ENCODE measurements around the gene RALB.

The RALB gene

DNA sequence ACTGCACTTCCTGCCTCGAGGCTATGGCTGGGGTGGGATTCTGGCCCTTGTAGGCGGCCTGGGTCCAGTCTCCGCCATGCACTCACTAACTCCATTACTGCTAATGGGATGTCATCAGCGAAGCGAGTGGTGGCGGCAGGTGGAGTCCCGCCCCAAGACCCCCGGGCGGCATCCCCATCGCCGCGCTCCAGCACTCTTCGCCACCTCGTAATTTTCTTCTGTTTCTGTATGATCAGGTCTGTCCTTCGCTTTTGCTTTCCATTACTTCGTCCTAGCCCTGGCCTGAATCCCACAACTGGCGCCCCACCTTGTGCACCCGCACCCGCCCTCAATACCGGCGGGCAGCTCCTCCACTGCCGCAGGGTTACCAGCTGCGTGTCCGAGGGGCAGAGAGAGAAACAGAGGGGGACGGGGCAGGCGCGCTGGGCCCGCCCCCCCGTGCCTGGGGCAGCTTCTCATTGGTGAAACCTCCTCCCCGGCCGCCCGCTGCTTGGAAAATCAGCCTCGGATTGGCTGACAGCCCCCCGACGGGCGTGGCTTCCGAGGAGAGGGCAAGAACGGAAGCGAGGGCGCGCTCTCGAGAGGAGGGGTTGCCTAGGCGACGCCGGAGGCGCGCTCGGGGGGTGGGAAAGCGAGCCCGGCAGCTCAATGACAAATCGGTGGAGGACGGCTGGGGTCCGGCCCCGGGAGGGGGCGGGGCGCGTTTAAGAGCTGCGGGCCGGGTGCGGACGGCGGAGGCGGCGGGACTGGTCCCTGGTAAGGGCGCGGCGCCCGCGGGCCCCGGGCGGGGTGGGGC lies at the start of gene RALB:
Gene RALB (plus strand): TSS at position 628 of the 796 bp plus-strand sequence. CDS start 25,813 bp downstream, outside the sequence.
- TF ChIP-seq GATA2 (IDR thresholded peaks at IDR 0.05; ENCODE audit: low read depth, low read length), result no peak
- no peak for TF ChIP-seq GATA3 (IDR thresholded peaks at IDR 0.05; ENCODE audit: low read depth, low read length)

DNA sequence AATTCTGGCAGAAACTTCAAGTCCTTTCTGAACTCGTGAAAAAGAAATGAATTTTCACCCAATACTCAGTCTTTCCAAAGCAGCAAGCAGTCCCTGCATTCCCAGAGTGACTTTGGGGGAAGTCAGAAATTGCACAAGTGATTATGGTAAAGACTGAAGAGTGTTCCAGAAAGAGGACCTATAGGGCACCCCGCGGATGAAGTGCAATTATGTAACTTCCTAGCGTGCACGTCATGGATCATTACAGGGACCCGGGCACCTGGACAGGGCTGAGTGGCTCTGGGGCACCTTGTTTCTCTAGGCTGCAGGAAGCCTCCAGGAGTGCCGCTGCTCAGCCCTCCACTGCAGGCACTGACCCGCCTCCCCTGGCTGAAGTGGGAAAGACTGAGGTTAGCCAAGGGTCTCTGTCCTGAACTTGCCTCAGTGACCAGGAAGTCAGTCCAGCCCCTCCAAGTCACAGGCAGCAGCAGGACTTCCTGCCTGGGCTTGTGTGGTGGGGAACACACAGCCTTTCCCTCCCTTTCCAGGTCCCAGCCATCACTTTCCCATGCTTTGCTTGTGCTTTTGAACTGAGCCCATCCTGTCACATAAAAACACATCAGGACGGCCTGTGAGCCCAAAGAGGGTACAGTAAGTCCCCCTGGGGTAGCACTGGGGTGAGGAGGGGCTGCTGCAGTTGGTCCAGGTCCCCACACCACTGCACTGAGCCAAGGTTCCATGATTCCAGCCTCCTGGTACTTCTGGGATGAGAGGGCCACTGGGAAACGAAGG lies 49.2 kb upstream of the RALB start:
- no peak for TF ChIP-seq GATA2 (IDR thresholded peaks at IDR 0.05; ENCODE audit: low read depth, low read length)
- no peak for TF ChIP-seq GATA3 (IDR thresholded peaks at IDR 0.05; ENCODE audit: low read depth, low read length)

- TF ChIP-seq GATA3 (IDR thresholded peaks at IDR 0.05; ENCODE audit: low read depth, low read length) (no peak), GATA2 (IDR thresholded peaks at IDR 0.05; ENCODE audit: low read depth, low read length) (no peak)
Measured at GRCh38 chr2:120204022-120204405, 48.6 kb upstream of the RALB start.

- TF ChIP-seq GATA3 (IDR thresholded peaks at IDR 0.05; ENCODE audit: low read depth, low read length), result no peak
- no peak for TF ChIP-seq GATA2 (IDR thresholded peaks at IDR 0.05; ENCODE audit: low read depth, low read length)
Measured at GRCh38 chr2:120204417-120204816, 48.2 kb upstream of the RALB start.

- TF ChIP-seq GATA3 (IDR thresholded peaks at IDR 0.05; ENCODE audit: low read depth, low read length), result no peak
- no peak for TF ChIP-seq GATA2 (IDR thresholded peaks at IDR 0.05; ENCODE audit: low read depth, low read length)
Measured at GRCh38 chr2:120204945-120205670, 47.5 kb upstream of the RALB start.

DNA sequence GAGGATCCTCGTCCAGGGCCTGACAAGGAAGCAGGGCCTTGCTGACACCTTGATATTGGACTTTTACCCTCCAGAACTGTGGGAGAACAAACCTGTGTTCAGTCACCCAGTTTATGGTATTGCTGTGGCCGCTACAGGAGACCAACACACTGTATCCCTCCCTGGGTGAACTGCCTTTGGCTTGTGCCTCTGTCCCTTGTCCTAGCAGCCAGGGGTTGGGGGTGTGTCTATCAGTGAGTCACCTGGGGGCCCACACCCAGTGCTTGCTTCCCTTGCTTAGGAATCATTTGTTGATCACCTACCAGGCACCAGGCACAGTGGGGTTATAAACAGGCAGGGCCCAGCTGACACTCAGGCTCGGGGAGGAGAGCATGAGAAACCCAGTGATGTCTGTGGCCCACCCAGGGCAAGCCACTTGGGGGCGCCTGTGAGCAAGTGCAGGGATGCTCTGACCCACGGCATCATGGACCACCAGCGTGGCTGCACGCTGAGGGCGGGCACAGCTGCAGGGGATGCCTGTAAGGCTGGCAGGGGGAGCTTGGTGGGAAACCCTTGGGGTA lies 46.5 kb upstream of the RALB start:
- TF ChIP-seq GATA2 (IDR thresholded peaks at IDR 0.05; ENCODE audit: low read depth, low read length), result no peak
- no peak for TF ChIP-seq GATA3 (IDR thresholded peaks at IDR 0.05; ENCODE audit: low read depth, low read length)

- TF ChIP-seq GATA3 (IDR thresholded peaks at IDR 0.05; ENCODE audit: low read depth, low read length) (no peak), GATA2 (IDR thresholded peaks at IDR 0.05; ENCODE audit: low read depth, low read length) (no peak)
Measured at GRCh38 chr2:120208381-120209353, 44.0 kb upstream of the RALB start.

DNA sequence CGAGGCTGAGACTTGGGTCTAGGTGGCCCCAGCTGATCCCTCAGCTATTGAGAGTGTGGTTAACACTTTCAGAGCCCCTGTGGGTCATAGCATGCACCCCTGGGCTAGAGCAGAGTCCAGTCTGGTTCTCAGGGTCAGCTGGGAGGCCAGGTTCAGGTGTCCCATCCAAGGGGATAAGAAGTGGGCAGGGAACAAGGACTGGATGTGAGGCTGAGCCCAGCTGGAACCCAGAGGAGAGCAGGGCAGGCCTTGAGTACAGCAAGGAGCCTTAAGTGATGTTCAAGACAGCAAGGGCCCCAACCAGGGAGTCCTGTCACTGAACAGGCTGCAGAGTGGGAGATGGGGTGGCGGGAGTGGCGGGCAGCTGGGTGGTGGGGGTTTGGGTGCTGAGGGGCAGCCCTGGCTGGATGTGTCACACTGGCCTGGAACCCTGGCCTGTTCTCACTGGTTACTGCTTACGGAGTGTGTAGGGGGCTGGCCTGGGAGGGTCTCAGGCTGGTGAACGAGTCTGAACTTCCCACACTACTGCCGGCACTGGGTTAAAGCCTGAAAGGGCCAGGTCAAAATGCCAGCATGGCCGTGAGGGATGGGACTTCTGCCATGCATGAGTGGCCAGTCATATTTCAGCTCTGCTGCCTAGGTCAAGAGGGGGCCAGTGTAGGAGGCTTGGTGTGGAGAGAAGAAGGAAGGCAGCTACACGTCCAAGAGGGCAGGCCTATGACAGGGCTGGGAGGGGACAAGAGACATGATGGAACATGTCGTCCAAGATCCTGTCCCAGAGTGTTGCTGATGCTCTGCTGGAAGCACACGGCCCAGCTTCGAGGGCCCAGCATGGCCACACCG lies 43.0 kb upstream of the RALB start:
- TF ChIP-seq GATA3 (IDR thresholded peaks at IDR 0.05; ENCODE audit: low read depth, low read length) (no peak), GATA2 (IDR thresholded peaks at IDR 0.05; ENCODE audit: low read depth, low read length) (no peak)

DNA sequence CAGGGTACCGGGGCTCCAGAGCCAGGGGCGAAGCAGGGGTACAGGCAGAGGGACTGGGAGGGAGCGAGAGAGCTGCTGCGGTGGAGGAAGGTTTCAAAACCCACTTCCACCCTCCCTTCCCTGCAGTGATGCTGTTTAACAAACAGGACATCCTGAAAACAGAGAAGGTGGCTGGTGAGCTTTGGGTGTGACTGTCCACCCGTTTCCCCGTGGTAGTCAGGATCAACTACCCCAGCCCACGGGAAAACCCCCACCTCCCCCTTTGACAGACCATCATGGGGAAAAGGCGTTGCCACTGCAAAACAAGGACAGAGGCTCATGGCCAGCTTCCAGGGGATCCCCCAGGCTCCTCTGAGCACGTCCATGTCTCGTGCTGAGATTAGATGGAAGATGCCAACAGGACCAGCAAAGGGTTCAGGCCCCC lies 42.4 kb upstream of the RALB start:
- TF ChIP-seq GATA3 (IDR thresholded peaks at IDR 0.05; ENCODE audit: low read depth, low read length) (no peak), GATA2 (IDR thresholded peaks at IDR 0.05; ENCODE audit: low read depth, low read length) (no peak)

DNA sequence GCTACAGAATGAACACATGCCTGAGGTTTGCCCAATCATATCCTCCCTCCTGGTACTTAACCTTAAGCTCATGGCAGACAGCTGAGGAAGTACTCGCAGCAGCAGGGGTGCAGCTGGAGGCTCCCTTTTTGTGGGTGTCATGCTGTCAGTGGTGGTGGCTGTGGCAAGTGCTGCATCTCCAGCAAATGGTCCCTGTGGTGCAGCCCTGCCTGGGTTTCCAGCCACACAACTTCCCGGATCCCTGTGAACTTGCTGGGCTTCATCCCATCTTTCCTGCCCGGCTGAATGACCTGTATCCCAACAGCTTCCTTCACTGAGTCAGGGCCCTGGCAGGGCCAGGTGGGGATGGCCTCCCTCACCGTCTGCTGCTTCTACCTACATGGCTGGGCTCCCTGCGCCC lies 34.5 kb upstream of the RALB start:
- TF ChIP-seq GATA2 (IDR thresholded peaks at IDR 0.05; ENCODE audit: low read depth, low read length), result no peak

DNA sequence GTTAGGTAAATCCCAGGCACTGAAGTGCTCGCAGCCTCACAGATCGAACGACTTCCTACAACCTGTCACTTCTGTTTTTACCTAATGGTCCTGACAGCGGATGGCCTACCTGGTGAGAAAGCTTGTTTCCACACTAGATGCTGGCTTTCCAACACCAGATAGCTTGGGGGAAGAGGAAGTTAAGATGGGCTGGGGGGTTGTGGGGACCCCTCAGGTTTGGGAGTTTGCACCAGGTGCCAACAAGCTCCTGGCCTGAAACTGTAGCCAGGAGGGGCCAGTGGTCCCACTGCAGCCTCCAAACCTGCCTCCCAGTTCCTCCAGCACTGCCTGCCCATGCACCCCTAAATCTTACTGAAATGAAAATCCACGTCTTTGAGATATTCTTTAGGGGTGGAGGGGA lies 33.4 kb upstream of the RALB start:
- TF ChIP-seq GATA2 (IDR thresholded peaks at IDR 0.05; ENCODE audit: low read depth, low read length) (no peak), GATA3 (IDR thresholded peaks at IDR 0.05; ENCODE audit: low read depth, low read length) (no peak)

- TF ChIP-seq GATA2 (IDR thresholded peaks at IDR 0.05; ENCODE audit: low read depth, low read length) (no peak), GATA3 (IDR thresholded peaks at IDR 0.05; ENCODE audit: low read depth, low read length) (no peak)
Measured at GRCh38 chr2:120219766-120220165, 32.9 kb upstream of the RALB start.

Measured in SH-SY5Y (cell line).